Activated T-cell treated with anti-CD3 and anti-CD28 coated beads for 48 hours (primary cell): ENCODE results near the gene PPP1R1C.
"Not testable (repeated sequence)": the region's sequence is repeated elsewhere in the genome, so short reads cannot be mapped to it uniquely, and the experiment has no call there.

Experiments
- DNase-seq: peaks from one replicate; pipeline ENCODE4 v3.0.0-alpha.2; 2020; ENCODE audit warnings: low read depth

Gene PPP1R1C

GRCh38 chr2:181985632-181986205, at the start of gene PPP1R1C:
Gene PPP1R1C, plus strand, starts transcription at chr2:181985853. Its CDS starts 258 bp downstream, at chr2:181986111.
- no peak for DNase-seq

- no peak for DNase-seq
Observed at GRCh38 chr2:181937473-181937872, 48.2 kb upstream of the PPP1R1C start.

- no peak for DNase-seq
Observed at GRCh38 chr2:181943411-181944124, 42.1 kb upstream of the PPP1R1C start.

GRCh38 chr2:181944164-181944913, 41.3 kb upstream of the PPP1R1C start:
- no peak for DNase-seq

- no peak for DNase-seq
Observed at GRCh38 chr2:181944914-181945291, 40.8 kb upstream of the PPP1R1C start.

GRCh38 chr2:181946444-181947127, 39.1 kb upstream of the PPP1R1C start:
- DNase-seq: no peak

- DNase-seq: no peak
Observed at GRCh38 chr2:181947273-181947672, 38.4 kb upstream of the PPP1R1C start.

GRCh38 chr2:181948227-181948626, 37.4 kb upstream of the PPP1R1C start:
- DNase-seq: no peak

- DNase-seq: no peak
Observed at GRCh38 chr2:181949047-181949446, 36.6 kb upstream of the PPP1R1C start.

- no peak for DNase-seq
Observed at GRCh38 chr2:181952404-181953226, 33.0 kb upstream of the PPP1R1C start.

GRCh38 chr2:181953881-181954537, 31.6 kb upstream of the PPP1R1C start:
- DNase-seq: peak; percentile 33

- no peak for DNase-seq
Observed at GRCh38 chr2:181954538-181954883, 31.1 kb upstream of the PPP1R1C start.

- no peak for DNase-seq
Observed at GRCh38 chr2:181955010-181955409, 30.6 kb upstream of the PPP1R1C start.

GRCh38 chr2:181955866-181956265, 29.8 kb upstream of the PPP1R1C start:
- not testable (repeated sequence) for DNase-seq

- no peak for DNase-seq
Observed at GRCh38 chr2:181957668-181958067, 28.0 kb upstream of the PPP1R1C start.

GRCh38 chr2:181958726-181959125, 26.9 kb upstream of the PPP1R1C start:
- no peak for DNase-seq

GRCh38 chr2:181959508-181959907, 26.1 kb upstream of the PPP1R1C start:
- DNase-seq: no peak

GRCh38 chr2:181961167-181961566, 24.5 kb upstream of the PPP1R1C start:
- DNase-seq: not testable (repeated sequence)

GRCh38 chr2:181962142-181962541, 23.5 kb upstream of the PPP1R1C start:
- no peak for DNase-seq

GRCh38 chr2:181970160-181970794, 15.4 kb upstream of the PPP1R1C start:
- no peak for DNase-seq

GRCh38 chr2:181971032-181971431, 14.6 kb upstream of the PPP1R1C start:
- no peak for DNase-seq
